SK-N-MC (cell line): ENCODE results near the gene TMEM59L.

Experiments used
- EZH2 ChIP-seq: fragments of 200-600 bp; sonication (generic); IDR thresholded peaks from one replicate; pipeline ENCODE4 v1.6.1; 2017; ENCODE audit warnings: antibody characterized with exemption
- FOXP2 ChIP-seq: optimal IDR thresholded peaks from 2 replicates; pipeline ENCODE3; 2011; ENCODE audit warnings: mild to moderate bottlenecking, moderate library complexity; ENCODE audit not compliant: insufficient read depth; ENCODE audit errors: extremely low read length, control extremely low read depth
- POLR2AphosphoS5 ChIP-seq: IDR thresholded peaks from 2 replicates; pipeline ENCODE4 v1.6.1; 2012; ENCODE audit warnings: mild to moderate bottlenecking, low read depth, low read length, borderline replicate concordance

GRCh38 chr19:18576383-18576782, 36.3 kb upstream of the TMEM59L start:
- no peak for TF ChIP-seq POLR2AphosphoS5
- no peak for TF ChIP-seq EZH2
- no peak for TF ChIP-seq FOXP2
